K562 (cell line): ENCODE measurements around the gene ZNF544. TPM values are rescaled to one million over a fixed set of nuclear protein-coding genes. Genes with fewer than 3 reads are reported as not detected.
A peak's percentile ranks its signal among the peaks of the same experiment; 100 is the strongest.

Source experiments
- BRD9 ChIP-seq: fragments of 450-650 bp; IDR thresholded peaks from 2 replicates; pipeline ENCODE4 v1.6.1; 2018; ENCODE audit warnings: low read depth; ENCODE audit not compliant: partially characterized antibody
- CEBPG ChIP-seq, 3 experiments: fragments of 200-800 bp in 1 of 3; sonication (Bioruptor generic) in 1 of 3; sonication (generic) in 1 of 3; formaldehyde crosslinking in 1 of 3; IDR thresholded peaks in 2 of 3; conservative IDR thresholded peaks in 1 of 3; 2 replicates each; pipeline versions ENCODE4 v1.6.1 to v1.8.0; 2016 to 2022; ENCODE audit warnings: missing compliant biosample characterization in 2 of 3, missing genetic modification characterization in 2 of 3, mild to moderate bottlenecking in 1 of 3, missing genetic modification reagents in 1 of 3
- FOXM1 ChIP-seq, 2 experiments: fragments of 450-650 bp in 1 of 2; sonication (generic) in 1 of 2; formaldehyde crosslinking in 1 of 2; IDR thresholded peaks; 2 replicates each; pipeline versions ENCODE4 v1.6.1 to v1.9.0; 2017 to 2022; ENCODE audit warnings: low read depth in 2 of 2, mild to moderate bottlenecking in 2 of 2, missing genetic modification reagents in 1 of 2, moderate library complexity in 1 of 2
- GABPB2 ChIP-seq: fragments of 250-450 bp; sonication (Bioruptor Pico); conservative IDR thresholded peaks from 2 replicates; pipeline ENCODE4 v1.5.1; 2021; ENCODE audit warnings: mild to moderate bottlenecking
- HIVEP1 ChIP-seq: fragments of 250-450 bp; sonication (Bioruptor Pico); IDR thresholded peaks from 2 replicates; pipeline ENCODE4 v1.4.0; 2020; ENCODE audit warnings: mild to moderate bottlenecking
- MIER1 ChIP-seq: fragments of 450-650 bp; IDR thresholded peaks from 2 replicates; pipeline ENCODE4 v1.6.1; 2016; ENCODE audit warnings: antibody characterized with exemption, mild to moderate bottlenecking, low read depth
- MTA2 ChIP-seq: fragments of 450-650 bp; IDR thresholded peaks from 2 replicates; pipeline ENCODE4 v1.6.1; 2016; ENCODE audit warnings: low read depth
- OTX1 ChIP-seq: fragments of 450-650 bp; formaldehyde crosslinking; IDR thresholded peaks from 2 replicates; pipeline ENCODE4 v1.4.0; 2022; ENCODE audit warnings: mild to moderate bottlenecking
- POLR2AphosphoS5 ChIP-seq: IDR thresholded peaks from 2 replicates; pipeline ENCODE4 v1.6.1; 2011; ENCODE audit warnings: mild to moderate bottlenecking, low read depth, low read length, moderate library complexity; ENCODE audit not compliant: control insufficient read depth, insufficient read depth
- PPARD ChIP-seq: fragments of 250-450 bp; sonication (Bioruptor Pico); IDR thresholded peaks from 2 replicates; pipeline ENCODE4 v1.8.0; 2022; ENCODE audit warnings: inconsistent platforms, mild to moderate bottlenecking, moderate library complexity
- SMARCC2 ChIP-seq: fragments of 450-650 bp; IDR thresholded peaks from 2 replicates; pipeline ENCODE4 v1.6.1; 2017; ENCODE audit warnings: antibody characterized with exemption, moderate library complexity, mild to moderate bottlenecking, low read depth
- SRSF1 ChIP-seq: fragments of 200-400 bp; formaldehyde crosslinking; IDR thresholded peaks from 2 replicates; pipeline ENCODE4 v1.6.1; 2017; ENCODE audit warnings: mild to moderate bottlenecking, low read depth, low read length, moderate library complexity
- TAF7 ChIP-seq: fragments of 450-650 bp; IDR thresholded peaks from 2 replicates; pipeline ENCODE4 v1.6.1; 2016; ENCODE audit warnings: missing genetic modification characterization, missing compliant biosample characterization
- ZNF584 ChIP-seq: fragments of 200-800 bp; sonication (Bioruptor generic); IDR thresholded peaks from 2 replicates; pipeline ENCODE4 v1.6.1; 2016; ENCODE audit warnings: low read depth, mild to moderate bottlenecking, missing genetic modification characterization, missing compliant biosample characterization
- polyA plus RNA-seq, 8 experiments: library from polyadenylated mRNA; depleted of rRNA in 4 of 8; stranded (reverse) in 5 of 8; unstranded in 3 of 8; fragments of >200 nt; fragmentation: Nextera tagmentation in 2 of 8; fragmentation: Illumina TruSeq in 1 of 8; extraction: Ambion mirVana in 2 of 8; extraction: Trizol in 1 of 8; gene quantifications; 2 replicates each; pipeline versions ENCODE4 v1.2.1 to v1.2.3, GENCODE V29; 2011 to 2014; ENCODE audit warnings: inconsistent platforms in 1 of 8, missing spikeins in 1 of 8
- total RNA-seq, 7 experiments: library from RNA; depleted of rRNA in 6 of 7; stranded (reverse); fragments of >200 nt in 6 of 7; fragmentation: Illumina TruSeq in 2 of 7; extraction: Trizol in 2 of 7; gene quantifications; 2 replicates each; pipeline versions ENCODE4 v1.2.1 to v1.2.3, GENCODE V29; 2011 to 2021; ENCODE audit warnings: low replicate concordance in 1 of 7
- TF ChIP-seq, protein P1 (sequence below): sonication (generic); formaldehyde crosslinking; IDR thresholded peaks from 2 replicates; pipeline ENCODE4 v1.8.0; 2023; ENCODE audit warnings: missing genetic modification reagents, mild to moderate bottlenecking, borderline replicate concordance
- TF ChIP-seq, protein P2 (sequence below): sonication (generic); formaldehyde crosslinking; IDR thresholded peaks from 2 replicates; pipeline ENCODE4 v1.5.0; 2020; ENCODE audit warnings: missing genetic modification reagents
- TF ChIP-seq, protein P3 (sequence below), 2 experiments: fragments of 150-350 bp in 1 of 2; IDR thresholded peaks; 2 replicates each; pipeline ENCODE4 v1.6.1; 2012 to 2016; ENCODE audit warnings: low read depth in 2 of 2, low read length in 2 of 2, mild to moderate bottlenecking in 1 of 2, moderate library complexity in 1 of 2

ZNF544 gene
- total and polyA plus RNA-seq, 9 of the 15 experiments (the other 6 are each of a cell fraction or from before 2014, with no cell fraction given) = 23.6 to 59.0 (median 41.4) TPM

DNA sequence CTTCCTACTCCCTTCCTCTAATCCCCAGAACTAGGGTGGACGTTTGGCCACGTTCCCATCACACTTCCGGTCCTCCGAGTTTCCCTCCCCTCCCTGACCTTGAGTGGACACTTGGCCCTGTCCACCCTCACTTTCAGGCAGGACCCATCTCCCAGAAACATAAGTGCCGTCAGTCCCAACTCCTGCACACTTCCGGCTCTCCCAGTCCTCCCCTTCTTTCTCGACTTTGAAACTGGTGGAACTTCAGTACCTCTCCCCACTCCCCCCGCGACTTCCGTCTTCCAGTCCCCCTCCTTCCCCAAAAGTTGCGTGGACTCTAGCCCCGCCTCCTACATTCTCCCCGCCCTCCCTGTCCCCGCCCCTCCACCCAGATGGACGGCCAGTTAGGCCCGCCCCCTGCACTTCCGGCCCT is 46.1 kb upstream of the ZNF544 start (continued):
- TF ChIP-seq, protein P1, sequence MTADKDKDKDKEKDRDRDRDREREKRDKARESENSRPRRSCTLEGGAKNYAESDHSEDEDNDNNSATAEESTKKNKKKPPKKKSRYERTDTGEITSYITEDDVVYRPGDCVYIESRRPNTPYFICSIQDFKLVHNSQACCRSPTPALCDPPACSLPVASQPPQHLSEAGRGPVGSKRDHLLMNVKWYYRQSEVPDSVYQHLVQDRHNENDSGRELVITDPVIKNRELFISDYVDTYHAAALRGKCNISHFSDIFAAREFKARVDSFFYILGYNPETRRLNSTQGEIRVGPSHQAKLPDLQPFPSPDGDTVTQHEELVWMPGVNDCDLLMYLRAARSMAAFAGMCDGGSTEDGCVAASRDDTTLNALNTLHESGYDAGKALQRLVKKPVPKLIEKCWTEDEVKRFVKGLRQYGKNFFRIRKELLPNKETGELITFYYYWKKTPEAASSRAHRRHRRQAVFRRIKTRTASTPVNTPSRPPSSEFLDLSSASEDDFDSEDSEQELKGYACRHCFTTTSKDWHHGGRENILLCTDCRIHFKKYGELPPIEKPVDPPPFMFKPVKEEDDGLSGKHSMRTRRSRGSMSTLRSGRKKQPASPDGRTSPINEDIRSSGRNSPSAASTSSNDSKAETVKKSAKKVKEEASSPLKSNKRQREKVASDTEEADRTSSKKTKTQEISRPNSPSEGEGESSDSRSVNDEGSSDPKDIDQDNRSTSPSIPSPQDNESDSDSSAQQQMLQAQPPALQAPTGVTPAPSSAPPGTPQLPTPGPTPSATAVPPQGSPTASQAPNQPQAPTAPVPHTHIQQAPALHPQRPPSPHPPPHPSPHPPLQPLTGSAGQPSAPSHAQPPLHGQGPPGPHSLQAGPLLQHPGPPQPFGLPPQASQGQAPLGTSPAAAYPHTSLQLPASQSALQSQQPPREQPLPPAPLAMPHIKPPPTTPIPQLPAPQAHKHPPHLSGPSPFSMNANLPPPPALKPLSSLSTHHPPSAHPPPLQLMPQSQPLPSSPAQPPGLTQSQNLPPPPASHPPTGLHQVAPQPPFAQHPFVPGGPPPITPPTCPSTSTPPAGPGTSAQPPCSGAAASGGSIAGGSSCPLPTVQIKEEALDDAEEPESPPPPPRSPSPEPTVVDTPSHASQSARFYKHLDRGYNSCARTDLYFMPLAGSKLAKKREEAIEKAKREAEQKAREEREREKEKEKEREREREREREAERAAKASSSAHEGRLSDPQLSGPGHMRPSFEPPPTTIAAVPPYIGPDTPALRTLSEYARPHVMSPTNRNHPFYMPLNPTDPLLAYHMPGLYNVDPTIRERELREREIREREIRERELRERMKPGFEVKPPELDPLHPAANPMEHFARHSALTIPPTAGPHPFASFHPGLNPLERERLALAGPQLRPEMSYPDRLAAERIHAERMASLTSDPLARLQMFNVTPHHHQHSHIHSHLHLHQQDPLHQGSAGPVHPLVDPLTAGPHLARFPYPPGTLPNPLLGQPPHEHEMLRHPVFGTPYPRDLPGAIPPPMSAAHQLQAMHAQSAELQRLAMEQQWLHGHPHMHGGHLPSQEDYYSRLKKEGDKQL (CRISPR knock-in tag) = no peak
- TF ChIP-seq POLR2AphosphoS5 (no peak), SMARCC2 (no peak), FOXM1 (IDR thresholded peaks at IDR 0.05; ENCODE audit: low read depth) (no peak), FOXM1 (CRISPR knock-in tag; IDR thresholded peaks at IDR 0.05; ENCODE audit: low read depth) (no peak), PPARD (CRISPR knock-in tag) (no peak), TAF7 (tag) (peak; percentile 44; the same call in 1 of the 2 replicates), GABPB2 (CRISPR knock-in tag) (no peak), MTA2 (no peak), OTX1 (CRISPR knock-in tag) (peak; percentile 78), BRD9 (no peak), CEBPG (CRISPR knock-in tag; IDR thresholded peaks at IDR 0.05) (no peak), CEBPG (tag; conservative IDR thresholded peaks at IDR 0.05 in 1 of 2, IDR thresholded peaks at IDR 0.05 in 1 of 2) (no peak), MIER1 (0 out of 2 replicates have a peak, but pooled peaks have one; percentile 12), HIVEP1 (CRISPR knock-in tag) (no peak), ZNF584 (CRISPR knock-in tag) (no peak), SRSF1 (no peak)
- TF ChIP-seq, protein P2, sequence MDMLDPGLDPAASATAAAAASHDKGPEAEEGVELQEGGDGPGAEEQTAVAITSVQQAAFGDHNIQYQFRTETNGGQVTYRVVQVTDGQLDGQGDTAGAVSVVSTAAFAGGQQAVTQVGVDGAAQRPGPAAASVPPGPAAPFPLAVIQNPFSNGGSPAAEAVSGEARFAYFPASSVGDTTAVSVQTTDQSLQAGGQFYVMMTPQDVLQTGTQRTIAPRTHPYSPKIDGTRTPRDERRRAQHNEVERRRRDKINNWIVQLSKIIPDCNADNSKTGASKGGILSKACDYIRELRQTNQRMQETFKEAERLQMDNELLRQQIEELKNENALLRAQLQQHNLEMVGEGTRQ = no peak
- TF ChIP-seq, protein P3, sequence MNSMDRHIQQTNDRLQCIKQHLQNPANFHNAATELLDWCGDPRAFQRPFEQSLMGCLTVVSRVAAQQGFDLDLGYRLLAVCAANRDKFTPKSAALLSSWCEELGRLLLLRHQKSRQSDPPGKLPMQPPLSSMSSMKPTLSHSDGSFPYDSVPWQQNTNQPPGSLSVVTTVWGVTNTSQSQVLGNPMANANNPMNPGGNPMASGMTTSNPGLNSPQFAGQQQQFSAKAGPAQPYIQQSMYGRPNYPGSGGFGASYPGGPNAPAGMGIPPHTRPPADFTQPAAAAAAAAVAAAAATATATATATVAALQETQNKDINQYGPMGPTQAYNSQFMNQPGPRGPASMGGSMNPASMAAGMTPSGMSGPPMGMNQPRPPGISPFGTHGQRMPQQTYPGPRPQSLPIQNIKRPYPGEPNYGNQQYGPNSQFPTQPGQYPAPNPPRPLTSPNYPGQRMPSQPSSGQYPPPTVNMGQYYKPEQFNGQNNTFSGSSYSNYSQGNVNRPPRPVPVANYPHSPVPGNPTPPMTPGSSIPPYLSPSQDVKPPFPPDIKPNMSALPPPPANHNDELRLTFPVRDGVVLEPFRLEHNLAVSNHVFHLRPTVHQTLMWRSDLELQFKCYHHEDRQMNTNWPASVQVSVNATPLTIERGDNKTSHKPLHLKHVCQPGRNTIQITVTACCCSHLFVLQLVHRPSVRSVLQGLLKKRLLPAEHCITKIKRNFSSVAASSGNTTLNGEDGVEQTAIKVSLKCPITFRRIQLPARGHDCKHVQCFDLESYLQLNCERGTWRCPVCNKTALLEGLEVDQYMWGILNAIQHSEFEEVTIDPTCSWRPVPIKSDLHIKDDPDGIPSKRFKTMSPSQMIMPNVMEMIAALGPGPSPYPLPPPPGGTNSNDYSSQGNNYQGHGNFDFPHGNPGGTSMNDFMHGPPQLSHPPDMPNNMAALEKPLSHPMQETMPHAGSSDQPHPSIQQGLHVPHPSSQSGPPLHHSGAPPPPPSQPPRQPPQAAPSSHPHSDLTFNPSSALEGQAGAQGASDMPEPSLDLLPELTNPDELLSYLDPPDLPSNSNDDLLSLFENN (IDR thresholded peaks at IDR 0.05; ENCODE audit: low read depth in 2 of 2, low read length in 2 of 2) = no peak
